PC-3 (cell line): ENCODE data around the gene SYT5. TPM values are rescaled to one million over a fixed set of nuclear protein-coding genes. Genes with fewer than 3 reads are reported as not detected.

Source experiments
- ATAC-seq: fragments of 200-7000 bp; cut with Tn5 transposase; 2 replicates; pipeline ENCODE4 v1.9.1; 2020; ENCODE audit warnings: mild to moderate bottlenecking, moderate library complexity
- BruUV-seq: library from RNA; stranded (reverse); fragments of 400-500 nt; replicated peaks from 2 replicates; lab custom pipeline; 2021; lab: Mats Ljungman, UMichigan
- CTCF ChIA-PET: fragments of 300-600 bp; sonication (Branson Sonifier 250); formaldehyde crosslinking; loops from one replicate; lab custom pipeline; 2022; ENCODE audit warnings: antibody characterized with exemption; lab: Charles Lee
- POLR2A ChIA-PET: fragments of 300-600 bp; sonication (Branson Sonifier 250); formaldehyde crosslinking; loops from one replicate; lab custom pipeline; 2022; ENCODE audit warnings: antibody characterized with exemption; ENCODE audit not compliant: unreplicated experiment; lab: Charles Lee
- DNase-seq: peaks from one replicate; pipeline ENCODE4 v3.0.0-alpha.2; 2015
- H2AFZ ChIP-seq: fragments of 300-600 bp; sonication (generic); 2 replicates; pipeline ENCODE4 v1.6.0; 2016; ENCODE audit warnings: antibody characterized with exemption, low read length
- H3F3A ChIP-seq: fragments of 300-600 bp; sonication (generic); one replicate; pipeline ENCODE4 v1.6.0; 2017; ENCODE audit warnings: antibody characterized with exemption, low read length, control low read depth, mild to moderate bottlenecking; ENCODE audit not compliant: unreplicated experiment
- H3K27ac ChIP-seq: fragments of 300-600 bp; sonication (generic); 2 replicates; pipeline ENCODE4 v1.5.1; 2016; ENCODE audit warnings: mild to moderate bottlenecking, low read length
- H3K27me3 ChIP-seq: fragments of 300-600 bp; sonication (generic); 2 replicates; pipeline ENCODE4 v1.6.1; 2016; ENCODE audit warnings: low read length, mixed read lengths
- H3K36me3 ChIP-seq: fragments of 300-600 bp; sonication (generic); 2 replicates; pipeline ENCODE4 v1.6.1; 2016; ENCODE audit warnings: low read depth, mixed run types, low read length, mixed read lengths
- H3K4me1 ChIP-seq: fragments of 300-600 bp; sonication (generic); 2 replicates; pipeline ENCODE4 v1.5.1; 2016; ENCODE audit warnings: low read length; ENCODE audit not compliant: insufficient read depth
- H3K4me2 ChIP-seq: fragments of 300-600 bp; sonication (generic); 2 replicates; pipeline ENCODE4 v1.6.0; 2016; ENCODE audit warnings: low read length
- H3K4me3 ChIP-seq: fragments of 300-600 bp; sonication (generic); 2 replicates; pipeline ENCODE4 v1.5.1; 2016; ENCODE audit warnings: mild to moderate bottlenecking, low read length, mixed read lengths
- H3K79me2 ChIP-seq: fragments of 300-600 bp; sonication (generic); 2 replicates; pipeline ENCODE4 v1.6.1; 2017; ENCODE audit warnings: low read length, mixed read lengths
- H3K9ac ChIP-seq: fragments of 300-600 bp; sonication (generic); 2 replicates; pipeline ENCODE4 v1.6.0; 2016; ENCODE audit warnings: mild to moderate bottlenecking, low read length
- H3K9me2 ChIP-seq: fragments of 300-600 bp; sonication (generic); replicated peaks from 2 replicates; pipeline ENCODE4 v1.6.1; 2016; ENCODE audit warnings: mixed run types, low read length, mixed read lengths
- H3K9me3 ChIP-seq: fragments of 300-600 bp; sonication (generic); 2 replicates; pipeline ENCODE4 v1.6.1; 2016; ENCODE audit warnings: low read length, mixed read lengths
- H4K20me1 ChIP-seq: fragments of 300-600 bp; sonication (generic); 2 replicates; pipeline ENCODE4 v1.6.1; 2016; ENCODE audit warnings: low read length, mixed read lengths
- EZH2 ChIP-seq: fragments of 300-600 bp; sonication (generic); IDR thresholded peaks from one replicate; pipeline ENCODE4 v1.6.1; 2017; ENCODE audit warnings: antibody characterized with exemption, mild to moderate bottlenecking, low read length; ENCODE audit not compliant: unreplicated experiment
- EZH2phosphoT487 ChIP-seq: fragments of 300-600 bp; sonication (generic); IDR thresholded peaks from 2 replicates; pipeline ENCODE4 v1.6.1; 2018; ENCODE audit warnings: mild to moderate bottlenecking, antibody characterized with exemption, low read length, borderline replicate concordance
- intact Hi-C: fragments of 100-400 bp; cut with micrococcal nuclease; formaldehyde crosslinking; loops from 2 replicates; pipeline ENCODE4 v1.9.0; 2023
- total RNA-seq: library from RNA; depleted of rRNA; stranded (reverse); fragments of >200 nt; gene quantifications from 2 replicates; pipeline ENCODE4 v1.2.3, GENCODE V29; 2014
- TF ChIP-seq, protein P1 (sequence below): fragments of 300-600 bp; sonication (generic); conservative IDR thresholded peaks from 2 replicates; pipeline ENCODE4 v1.5.1; 2017; ENCODE audit warnings: antibody characterized with exemption, low read depth, mild to moderate bottlenecking, low read length

SYT5 gene
- total RNA-seq, 1 experiment from 2014 or later, result 2.5 TPM

DNA sequence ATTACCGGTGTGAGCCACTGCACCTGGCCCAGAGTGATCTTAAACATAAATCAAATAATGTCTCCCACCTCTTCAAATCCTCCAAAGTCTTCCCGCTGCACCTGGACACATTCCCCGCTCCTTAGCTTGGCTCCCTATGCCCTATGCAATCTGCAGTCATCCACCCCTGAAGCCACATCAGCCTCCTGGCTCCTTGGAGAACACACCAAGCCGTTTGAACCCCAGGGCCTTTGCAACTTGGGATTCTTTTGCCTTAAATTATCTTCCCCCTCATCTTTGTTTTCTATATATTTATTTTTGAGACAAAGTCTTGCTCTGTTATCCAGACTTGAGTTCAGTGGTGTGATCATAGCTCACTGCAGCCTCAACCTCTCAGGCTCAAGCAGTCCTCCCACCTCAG lies 11.0 kb downstream of the SYT5 start:
- H3K36me3 ChIP-seq, result no peaks in the 10 kb centered on the region
- no peak overlapping the region for H3K9ac ChIP-seq
- no peak for ATAC-seq
- H3K4me2 ChIP-seq, result no peak overlapping the region
- no peak overlapping the region for H2AFZ ChIP-seq
- no peak for TF ChIP-seq EZH2phosphoT487
- TF ChIP-seq, protein P1, sequence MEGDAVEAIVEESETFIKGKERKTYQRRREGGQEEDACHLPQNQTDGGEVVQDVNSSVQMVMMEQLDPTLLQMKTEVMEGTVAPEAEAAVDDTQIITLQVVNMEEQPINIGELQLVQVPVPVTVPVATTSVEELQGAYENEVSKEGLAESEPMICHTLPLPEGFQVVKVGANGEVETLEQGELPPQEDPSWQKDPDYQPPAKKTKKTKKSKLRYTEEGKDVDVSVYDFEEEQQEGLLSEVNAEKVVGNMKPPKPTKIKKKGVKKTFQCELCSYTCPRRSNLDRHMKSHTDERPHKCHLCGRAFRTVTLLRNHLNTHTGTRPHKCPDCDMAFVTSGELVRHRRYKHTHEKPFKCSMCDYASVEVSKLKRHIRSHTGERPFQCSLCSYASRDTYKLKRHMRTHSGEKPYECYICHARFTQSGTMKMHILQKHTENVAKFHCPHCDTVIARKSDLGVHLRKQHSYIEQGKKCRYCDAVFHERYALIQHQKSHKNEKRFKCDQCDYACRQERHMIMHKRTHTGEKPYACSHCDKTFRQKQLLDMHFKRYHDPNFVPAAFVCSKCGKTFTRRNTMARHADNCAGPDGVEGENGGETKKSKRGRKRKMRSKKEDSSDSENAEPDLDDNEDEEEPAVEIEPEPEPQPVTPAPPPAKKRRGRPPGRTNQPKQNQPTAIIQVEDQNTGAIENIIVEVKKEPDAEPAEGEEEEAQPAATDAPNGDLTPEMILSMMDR, result no peak
- H3K9me3 ChIP-seq, result no peaks in the 10 kb centered on the region
- intact Hi-C loops, result loop anchor here (5.0 to 10.0 kb wide), 2 partner anchors 88 to 94 kb away; partner anchors contain the start of genes EPS8L1 and PPP6R1
- peaks cover 24% of the 10 kb centered on the region for H3K4me1 ChIP-seq
- ChIA-PET POLR2A (no interaction called here), CTCF (no interaction called here)
- no peak for DNase-seq
- no peak overlapping the region for H3K27ac ChIP-seq
- no peaks in the 10 kb centered on the region for H3F3A ChIP-seq
- no peaks in the 10 kb centered on the region for H4K20me1 ChIP-seq
- no peaks in the 10 kb centered on the region for H3K9me2 ChIP-seq
- BruUV-seq, result no TSS peak
- H3K79me2 ChIP-seq, result no peaks in the 10 kb centered on the region
- H3K27me3 ChIP-seq, result no peaks in the 10 kb centered on the region
- H3K4me3 ChIP-seq, result no peak overlapping the region

GRCh38 chr19:55166530-55167268 lies 13.4 kb downstream of the SYT5 start, which contains the start of gene DNAAF3:
DNAAF3 (minus strand) TSS chr19:55166613; CDS start chr19:55166413, 200 bp downstream.
- peak within 1 kb of the TSS; percentile 73 for H3K4me3 ChIP-seq
- H2AFZ ChIP-seq, result peak within 1 kb of the TSS; percentile 89
- no peaks in the 10 kb centered on the region for H3K79me2 ChIP-seq
- H4K20me1 ChIP-seq, result no peaks in the 10 kb centered on the region
- peak within 1 kb of the TSS; percentile 60 for H3K27ac ChIP-seq
- ATAC-seq (peak; percentile 96), DNase-seq (peak; percentile 99)
- peaks cover 12% of the 10 kb centered on the region; the same call in 1 of the 2 replicates for H3K4me1 ChIP-seq
- POLR2A ChIA-PET, result interaction anchor here (0.6 to 1.0 kb wide), 8 partner anchors 12 to 718 kb away, joined by 3 to 8 read pairs (median 4); partner anchors contain the start of genes HSPBP1, LENG9 and ZNF628
- H3K9me3 ChIP-seq, result no peaks in the 10 kb centered on the region
- no peaks in the 10 kb centered on the region for H3F3A ChIP-seq
- H3K4me2 ChIP-seq, result peak within 1 kb of the TSS; percentile 89
- TF ChIP-seq EZH2 (no peak), EZH2phosphoT487 (no peak)
- TF ChIP-seq, protein P1, result no peak
- H3K36me3 ChIP-seq, result no peaks in the 10 kb centered on the region
- peak within 1 kb of the TSS; percentile 61 for H3K9ac ChIP-seq
- no TSS peak for BruUV-seq
- intact Hi-C loops, result loop anchor here (1.0 to 10.0 kb wide), 3 partner anchors 23 to 92 kb away; partner anchors contain the start of genes EPS8L1 and PPP6R1
- no peaks in the 10 kb centered on the region for H3K27me3 ChIP-seq
- H3K9me2 ChIP-seq, result no peaks in the 10 kb centered on the region
- CTCF ChIA-PET, result interaction anchor here (0.5 to 2.1 kb wide), 6 partner anchors 11 to 432 kb away, joined by 3 to 21 read pairs (median 4); partner anchors contain the start of gene FIZ1
